CD4-positive, alpha-beta T cell treated with Interleukin-17A for 4 hours (primary cell): ENCODE data around the gene PTH.

Experiments used
- DNase-seq: peaks from one replicate; pipeline ENCODE4 v3.0.0-alpha.2; 2020; ENCODE audit warnings: mixed read lengths

PTH gene

DNA sequence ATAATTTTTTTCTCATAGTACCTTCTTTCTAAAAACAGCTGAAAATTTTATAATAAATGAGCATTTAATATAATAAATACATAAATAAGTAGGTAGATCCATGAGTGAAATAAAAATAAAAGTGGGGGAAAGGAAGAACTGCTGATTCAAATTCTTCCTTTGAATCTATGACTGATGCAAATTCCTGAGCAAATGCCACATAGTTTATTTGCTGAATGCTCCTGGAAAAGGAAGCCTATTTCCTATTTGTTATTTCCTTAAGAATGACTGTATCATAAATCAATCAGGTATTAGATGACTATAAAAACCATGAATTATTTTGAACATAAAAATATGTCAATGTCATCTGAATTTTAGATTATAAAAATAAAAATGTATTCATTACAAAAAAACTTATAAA, 49.4 kb downstream of the PTH start:
- DNase-seq, result no peak

DNA sequence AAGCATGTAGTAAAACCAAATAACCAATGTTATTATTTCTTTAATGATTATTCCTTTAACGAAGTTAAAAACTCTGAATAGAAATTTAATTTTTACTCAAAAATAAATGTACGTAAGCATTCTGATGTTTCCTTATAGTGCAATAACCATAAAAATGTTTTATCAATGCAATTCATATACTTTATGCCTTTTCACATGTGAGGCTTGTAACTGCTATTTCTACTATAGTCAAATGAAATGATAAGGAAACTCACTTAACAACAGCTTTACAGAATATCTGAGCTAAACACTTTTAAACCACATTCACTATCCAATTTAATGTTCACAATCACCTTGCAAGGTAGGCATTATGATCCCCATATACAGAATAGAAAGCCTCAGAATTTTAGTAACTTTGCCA, 50.2 kb downstream of the PTH start:
- DNase-seq, result no peak
